T-helper 1 cell treated with Interleukin-12 subunit alpha and Interleukin-12 subunit beta and Interleukin-4 antibody, amounts not matched to agents 30 ng/mL and 1 ng/mL, for 36 hours (primary cell): ENCODE data around the gene PRAC1. TPM values are rescaled to one million over a fixed set of nuclear protein-coding genes. Genes with fewer than 3 reads are reported as not detected.

Experiments used
- intact Hi-C: fragments of 100-400 bp; cut with micrococcal nuclease; formaldehyde crosslinking; loops from one replicate; pipeline ENCODE4 v1.15.1; 2024
- total RNA-seq: library from RNA; stranded (reverse); gene quantifications from 2 replicates; pipeline ENCODE4 v1.2.3, GENCODE V29; 2022

PRAC1 gene
- total RNA-seq, 1 donor from 2014 or later, result not detected

DNA sequence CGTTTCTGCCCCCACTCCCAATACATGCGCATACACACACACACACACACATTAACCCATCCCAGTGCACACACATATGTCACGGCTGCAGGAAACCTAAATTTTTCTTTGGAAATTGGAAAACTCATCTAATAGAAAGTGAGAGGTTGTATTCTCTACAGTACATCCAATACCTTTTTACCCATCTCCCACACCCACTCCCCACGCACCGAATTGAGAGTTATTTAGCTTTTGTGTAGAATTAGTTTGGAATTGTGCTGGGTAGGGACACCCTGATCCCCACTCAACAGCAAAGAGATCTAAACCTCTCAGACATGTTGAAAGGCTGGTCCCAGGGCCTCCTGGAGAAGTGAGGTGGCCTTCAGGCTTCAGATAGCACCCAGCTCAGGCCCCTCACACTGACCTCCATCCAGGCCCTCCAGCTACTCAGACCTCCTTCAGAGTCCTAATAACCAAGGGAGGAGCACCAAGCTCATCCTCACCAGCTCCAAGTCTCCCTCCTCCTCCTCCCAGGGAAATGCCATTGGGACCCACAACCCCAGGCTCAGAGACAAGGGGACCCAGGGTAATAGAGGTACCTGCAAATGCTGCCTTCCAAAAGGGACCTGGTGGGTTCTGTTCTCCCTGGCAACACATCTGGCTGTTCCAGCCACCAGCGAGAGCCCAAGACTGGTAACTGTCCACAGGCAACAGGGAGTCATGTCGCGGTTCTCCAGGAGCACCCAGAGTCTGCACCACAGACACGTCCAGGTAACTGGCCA lies 5.3 kb upstream of the PRAC1 start:
- intact Hi-C loops, result no loop called here

DNA sequence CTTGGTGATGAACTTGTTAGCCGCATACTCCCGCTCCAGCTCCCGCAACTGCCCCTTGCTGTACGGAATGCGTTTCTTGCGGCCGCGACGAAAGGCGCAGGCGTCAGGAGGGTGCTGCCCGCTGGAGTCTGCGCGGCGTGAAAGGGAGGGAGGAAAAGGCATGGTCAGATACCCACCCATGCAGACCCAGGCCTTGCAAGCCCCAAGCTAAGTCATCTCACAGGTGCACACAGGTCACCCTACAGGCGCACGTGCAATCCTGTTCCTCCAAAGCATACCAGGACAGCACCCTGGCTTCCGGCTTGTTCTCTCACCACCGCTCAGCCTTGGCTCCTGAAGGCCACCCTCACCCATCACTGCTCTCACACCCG lies 4.6 kb upstream of the PRAC1 start:
- intact Hi-C loops, result no loop called here

DNA sequence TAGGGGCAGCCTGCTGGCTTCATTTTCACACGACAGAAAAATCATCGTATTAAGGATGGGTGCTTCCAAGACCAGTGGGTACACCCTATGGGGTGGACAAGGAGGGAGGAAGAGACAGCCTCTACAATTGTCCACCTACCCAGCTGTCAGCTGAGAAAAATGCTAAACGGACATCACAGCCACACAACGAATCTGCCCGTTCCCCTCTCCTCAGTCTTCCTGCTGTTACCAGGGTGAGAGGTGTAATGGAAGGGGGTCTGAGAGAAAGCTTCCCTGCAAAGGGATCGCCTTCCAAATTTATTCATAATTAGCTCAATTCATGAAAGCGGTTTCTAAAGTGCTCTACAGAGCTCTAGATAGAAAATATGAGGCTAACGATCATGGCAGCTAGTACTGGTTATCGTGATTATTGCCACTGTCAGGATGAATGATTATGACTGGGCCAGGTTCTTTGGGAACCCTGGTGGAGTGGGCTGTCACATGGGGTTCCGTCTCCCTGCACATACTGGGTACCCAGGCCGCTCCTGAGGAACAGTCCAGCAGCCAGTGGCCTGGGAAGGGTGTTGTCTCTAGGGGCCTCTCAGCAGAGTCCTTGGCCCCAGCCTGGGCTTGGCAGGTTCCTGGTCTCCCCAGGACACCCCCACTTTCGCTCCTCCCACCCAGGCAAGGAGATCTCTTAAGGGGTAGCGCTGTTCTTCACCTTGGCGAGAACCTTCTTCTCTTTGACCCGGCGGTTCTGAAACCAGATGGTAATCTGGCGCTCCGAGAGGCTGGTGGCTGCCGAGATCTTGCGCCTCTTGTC lies 4.0 kb upstream of the PRAC1 start:
- intact Hi-C loops, result no loop called here

DNA sequence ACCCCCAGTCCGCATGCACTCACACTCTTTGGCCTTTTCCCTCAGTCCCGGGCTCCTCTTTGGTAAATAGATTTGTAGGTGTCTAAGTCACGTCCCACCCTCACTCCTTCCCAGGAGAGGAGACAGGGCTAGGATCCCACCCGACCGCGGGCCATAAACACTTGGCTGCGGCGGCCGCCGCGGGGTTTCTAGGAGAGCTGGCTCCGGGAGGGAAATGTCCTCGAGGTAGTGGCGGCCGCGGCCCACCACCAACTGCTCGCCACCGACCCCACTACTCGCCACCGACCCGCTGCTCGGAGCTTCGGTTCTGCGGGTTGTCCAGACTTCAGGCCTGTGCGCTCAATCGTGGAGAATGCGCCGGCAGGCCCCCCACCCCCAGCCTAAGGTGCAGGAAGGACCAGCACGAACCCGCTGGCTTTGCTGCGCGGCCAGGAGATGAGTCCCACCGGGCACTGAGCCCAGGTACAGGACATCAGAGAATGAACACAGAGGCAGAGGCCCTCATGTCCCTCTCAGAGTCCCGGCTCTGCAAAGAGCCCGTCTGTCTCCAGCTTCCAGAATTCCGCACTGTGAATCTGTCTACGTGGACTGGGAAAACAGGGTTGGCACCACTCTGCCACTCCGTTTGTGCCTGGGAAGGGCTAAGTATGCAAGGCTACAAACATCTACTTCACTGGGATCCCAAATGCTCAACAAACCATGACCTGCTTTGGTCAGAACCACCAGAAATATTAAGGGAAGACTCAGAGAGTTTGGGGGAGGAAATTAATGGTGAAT lies 3.2 kb upstream of the PRAC1 start:
- intact Hi-C loops, result loop anchor here (2.0 kb wide), 1 partner anchor 21 kb away; no protein-coding TSS in a partner anchor

DNA sequence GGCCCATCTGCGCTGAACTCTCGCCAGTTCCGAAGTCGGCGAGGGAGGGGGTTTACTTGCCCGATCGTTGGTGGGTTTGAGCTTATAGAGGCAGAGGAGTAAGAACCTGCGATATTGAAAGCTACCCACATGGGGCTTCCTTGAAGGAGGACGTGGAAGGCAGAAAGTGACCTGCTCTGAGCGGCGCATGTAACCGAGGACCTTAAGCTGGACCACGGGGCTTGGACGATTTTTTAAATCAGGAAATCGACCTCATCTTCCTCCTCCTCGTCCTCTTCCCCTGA lies 2.6 kb upstream of the PRAC1 start:
- intact Hi-C loops, result loop anchor here (2.0 kb wide), 1 partner anchor 22 kb away; no protein-coding TSS in a partner anchor

DNA sequence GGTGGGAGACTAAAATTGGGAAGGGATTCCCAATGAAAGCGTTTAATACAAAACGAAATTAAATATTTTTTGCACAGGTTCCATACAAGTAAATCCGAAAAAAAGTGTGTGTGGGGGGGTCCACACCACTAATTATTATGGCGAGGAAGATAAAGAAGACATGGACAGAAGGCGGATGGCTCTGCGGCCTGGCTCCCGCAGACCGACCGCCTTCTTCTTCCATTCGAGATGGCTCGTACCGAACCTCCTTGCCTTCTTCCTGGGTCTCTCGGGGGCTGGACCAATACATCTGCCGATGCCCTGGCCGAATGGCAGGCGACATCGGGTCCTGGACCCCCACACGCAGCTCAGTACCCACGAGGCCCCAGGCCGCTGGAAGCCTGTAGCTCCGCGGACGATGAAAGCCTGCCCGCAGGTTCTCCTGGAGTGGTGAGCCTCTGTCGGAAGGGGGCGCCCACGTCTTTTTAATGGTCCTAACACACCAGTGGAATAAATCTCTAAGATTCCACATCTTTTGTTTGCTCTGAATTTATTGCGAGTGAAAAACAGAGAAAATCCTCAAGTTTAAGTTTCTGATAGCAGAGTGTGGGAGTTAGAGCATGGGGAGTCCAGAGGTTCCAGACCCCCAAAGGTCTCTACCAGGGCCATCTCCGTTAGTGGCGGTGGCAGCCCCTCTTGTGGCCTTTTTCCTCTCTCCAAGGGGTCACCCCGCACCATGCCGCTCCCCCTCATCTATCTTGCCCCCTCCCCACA lies 2.1 kb upstream of the PRAC1 start:
- intact Hi-C loops, result loop anchor here (1.0 to 5.0 kb wide), 8 partner anchors 22 to 1243 kb away; partner anchors contain the start of genes DLX4 and IGF2BP1

DNA sequence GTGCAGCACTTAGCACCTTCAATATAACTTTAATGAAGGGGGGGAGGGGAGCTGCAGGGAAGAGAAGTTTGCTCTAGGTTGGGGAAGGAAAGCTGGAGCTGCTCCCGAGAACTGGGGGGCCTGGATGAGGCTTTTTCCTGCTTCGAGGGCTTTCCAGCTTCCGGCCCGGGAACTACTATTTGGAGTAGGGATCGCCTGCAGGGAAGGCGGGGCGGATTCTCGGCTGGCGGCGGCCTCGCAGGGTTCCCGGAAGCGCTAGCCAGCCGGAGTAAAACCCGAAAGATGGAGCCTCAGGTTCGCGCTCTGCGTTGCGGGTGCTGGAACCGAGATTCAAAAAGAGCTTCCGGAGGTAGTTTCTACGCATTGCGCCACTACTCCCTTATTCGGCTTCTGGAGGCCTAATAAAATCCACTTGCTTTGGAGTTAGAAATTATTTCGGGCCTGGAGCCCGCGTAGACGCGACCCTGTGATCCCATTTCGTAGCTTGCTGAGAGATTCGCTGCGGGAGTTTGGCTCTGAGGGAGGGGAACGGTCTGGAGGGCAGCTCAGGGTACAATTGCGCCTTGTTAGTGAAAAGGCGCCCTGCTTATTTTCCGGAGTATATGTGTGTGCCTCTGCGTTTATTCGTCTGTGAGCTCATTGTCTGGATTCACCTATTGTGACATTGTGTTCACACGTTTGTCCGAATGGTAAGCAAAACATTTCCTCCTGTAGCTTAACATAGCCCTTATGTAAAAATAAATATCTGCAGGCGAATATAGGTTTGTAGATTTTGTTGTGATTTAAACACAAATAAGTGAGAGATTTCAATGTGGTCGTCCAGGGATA lies 1.3 kb upstream of the PRAC1 start:
- intact Hi-C loops, result loop anchor here (1.0 to 5.0 kb wide), 8 partner anchors 23 to 1244 kb away; partner anchors contain the start of genes DLX4 and IGF2BP1

DNA sequence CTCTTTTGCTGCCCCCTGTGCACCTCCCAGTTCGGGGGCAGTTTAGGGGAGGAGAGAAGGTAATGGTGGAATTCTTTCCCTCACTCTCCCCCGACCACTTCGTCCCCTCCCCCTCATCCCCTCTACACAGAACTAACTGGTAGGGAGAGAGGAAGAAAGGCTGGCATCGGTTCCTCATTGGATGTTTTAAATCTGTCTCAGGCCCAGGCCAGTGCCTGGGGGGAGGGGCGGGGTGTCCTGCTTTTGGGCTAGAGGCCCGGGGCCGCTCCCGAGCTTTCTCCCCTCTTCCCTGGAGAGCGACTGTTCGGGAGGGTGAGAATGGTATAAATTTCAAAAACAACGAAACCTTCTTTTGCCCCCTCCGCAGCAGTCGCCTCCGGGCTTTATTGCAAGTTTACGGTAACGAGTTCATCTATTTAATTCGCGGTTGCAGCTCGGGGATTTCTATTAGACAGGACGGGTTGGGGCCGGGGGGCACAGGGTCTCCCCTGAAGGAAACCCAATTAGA lies 651 bp upstream of the PRAC1 start, which contains the start of gene PRAC2:
PRAC2 (plus strand) TSS at position 271 of the 508 bp plus-strand sequence. CDS start 1,226 bp downstream, outside the sequence.
- intact Hi-C loops, result loop anchor here (5.0 kb wide), 3 partner anchors 86 to 1244 kb away; partner anchors contain the start of genes DLX4 and IGF2BP1

DNA sequence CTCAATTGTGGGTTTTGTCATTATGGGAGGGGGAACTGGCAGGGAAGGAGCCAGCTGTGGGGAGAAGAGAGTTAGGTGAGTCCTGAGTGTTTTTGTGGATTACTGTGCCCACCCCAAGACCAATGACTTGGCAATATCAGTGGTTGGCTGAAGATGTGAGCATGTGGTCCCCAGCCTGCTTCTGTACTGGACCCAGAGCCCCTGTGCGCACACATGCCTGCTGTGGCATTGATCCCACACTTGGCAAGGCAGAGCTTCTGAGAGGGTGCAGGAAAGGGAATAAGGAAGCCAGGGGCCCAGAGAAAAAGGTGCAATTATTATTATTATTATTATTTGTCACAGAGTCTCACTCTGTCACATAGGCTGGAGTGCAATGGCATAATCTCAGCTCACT lies 1.3 kb downstream of the PRAC1 start:
- intact Hi-C loops, result loop anchor here (5.0 kb wide), 3 partner anchors 84 to 1246 kb away; partner anchors contain the start of genes DLX4 and IGF2BP1

DNA sequence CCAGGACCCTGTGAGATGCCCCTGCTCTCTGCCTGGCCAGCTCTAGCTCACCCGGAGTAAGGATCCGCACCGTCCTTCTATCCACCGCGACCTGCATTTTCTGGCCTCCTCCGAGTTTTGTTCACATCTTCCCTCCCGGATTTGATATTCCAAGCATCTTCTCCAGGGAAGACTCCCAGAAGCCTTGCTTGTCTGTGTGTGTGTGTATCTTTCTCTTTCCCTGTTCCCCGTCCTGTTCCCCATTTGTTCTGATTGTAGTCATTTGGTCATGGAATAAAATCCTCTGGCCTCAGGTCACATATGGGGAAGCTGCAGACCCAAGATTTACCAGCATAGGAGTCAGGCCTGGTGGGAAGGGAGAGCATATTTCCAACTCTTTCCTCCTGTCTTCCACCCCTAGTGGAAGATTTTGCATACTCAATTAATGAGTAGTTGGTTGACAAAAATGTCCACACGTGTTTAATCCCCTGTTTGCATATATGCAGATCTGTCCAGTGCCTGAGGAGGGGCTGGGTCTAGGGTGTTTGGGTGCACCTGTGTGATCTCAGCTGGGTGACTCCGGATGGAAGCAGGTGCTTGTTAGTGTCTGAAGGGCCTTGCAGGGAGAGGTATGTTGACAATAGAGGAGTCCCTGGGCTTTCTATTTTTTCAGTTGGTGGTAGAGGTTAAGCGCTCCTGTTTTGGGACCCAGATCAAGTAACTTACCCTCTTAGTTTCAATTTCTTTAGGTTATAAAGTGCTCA lies 1.9 kb downstream of the PRAC1 start:
- intact Hi-C loops, result loop anchor here (5.0 kb wide), 3 partner anchors 83 to 1247 kb away; partner anchors contain the start of genes DLX4 and IGF2BP1

DNA sequence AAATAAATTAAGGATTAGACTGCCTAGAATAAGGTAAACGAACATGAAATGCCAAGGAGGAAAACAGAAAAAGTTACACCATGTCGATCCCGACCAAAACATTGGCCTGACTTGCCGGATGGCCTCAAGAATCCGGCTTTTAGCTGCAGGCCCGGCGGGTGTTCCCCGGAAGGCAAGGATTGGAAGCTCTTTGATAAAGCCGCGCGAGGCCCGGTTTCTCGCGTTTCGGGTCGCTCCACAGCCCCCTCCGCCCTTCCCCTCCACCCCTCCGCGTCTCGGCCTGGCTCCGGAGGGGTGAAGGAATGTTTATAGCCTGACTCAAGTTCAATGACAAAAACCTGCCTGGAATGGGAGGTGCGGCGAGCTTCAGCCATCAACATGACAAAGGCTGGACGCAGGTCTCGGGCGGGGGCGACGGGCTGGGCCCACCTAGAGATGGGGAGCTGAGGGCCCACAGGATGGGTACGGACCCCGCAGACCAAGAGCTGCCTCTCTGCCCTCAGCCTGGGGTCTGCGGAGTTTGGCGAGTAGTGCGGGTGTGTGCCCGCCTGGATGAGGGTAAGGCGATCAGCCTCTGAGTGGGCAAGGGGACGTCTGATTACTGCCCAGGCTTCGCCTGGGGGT lies 2.6 kb downstream of the PRAC1 start:
- intact Hi-C loops, result loop anchor here (5.0 kb wide), 3 partner anchors 82 to 1248 kb away; partner anchors contain the start of genes DLX4 and IGF2BP1

DNA sequence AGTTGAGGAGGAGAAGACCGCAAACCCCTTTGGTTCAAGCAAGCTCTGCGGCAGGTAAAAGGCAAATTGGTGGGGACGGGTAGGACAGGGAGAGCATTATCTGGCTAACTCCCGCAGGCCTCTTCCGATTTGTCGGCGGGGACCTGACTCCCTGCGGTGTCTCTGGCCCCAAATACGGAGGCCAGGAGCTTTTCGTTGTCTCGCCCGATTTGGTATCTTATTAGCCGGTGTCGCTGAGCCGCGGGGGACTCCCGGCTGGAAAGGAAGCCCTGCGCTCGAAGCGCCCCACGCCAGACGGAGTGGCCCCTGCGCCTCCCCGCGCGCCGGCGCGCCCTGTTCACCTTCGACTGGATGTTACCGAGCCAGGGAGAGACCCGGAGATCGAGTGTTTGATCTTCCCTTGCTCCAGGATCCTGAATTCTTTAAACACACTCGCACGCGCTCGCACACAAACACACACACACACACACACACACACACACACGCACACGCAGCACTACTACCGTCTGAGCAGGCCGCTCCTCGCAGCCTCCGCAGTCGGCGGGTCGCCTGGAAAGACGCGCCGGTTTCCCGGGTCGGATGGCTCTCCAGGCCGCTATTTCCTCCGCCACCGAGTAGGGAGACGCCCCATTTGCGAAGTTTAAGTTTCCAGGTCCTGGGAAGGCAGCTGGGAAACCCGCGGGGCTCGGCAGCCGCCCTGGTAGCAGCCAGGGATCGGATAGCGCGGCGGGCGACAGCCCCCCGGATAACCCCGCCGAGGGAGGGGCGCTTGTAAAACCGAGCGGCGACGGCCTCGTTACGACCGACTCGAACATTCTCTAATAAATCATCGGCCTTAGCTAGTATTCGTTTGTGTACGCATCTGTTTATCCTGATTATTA lies 3.3 kb downstream of the PRAC1 start:
- intact Hi-C loops, result no loop called here

DNA sequence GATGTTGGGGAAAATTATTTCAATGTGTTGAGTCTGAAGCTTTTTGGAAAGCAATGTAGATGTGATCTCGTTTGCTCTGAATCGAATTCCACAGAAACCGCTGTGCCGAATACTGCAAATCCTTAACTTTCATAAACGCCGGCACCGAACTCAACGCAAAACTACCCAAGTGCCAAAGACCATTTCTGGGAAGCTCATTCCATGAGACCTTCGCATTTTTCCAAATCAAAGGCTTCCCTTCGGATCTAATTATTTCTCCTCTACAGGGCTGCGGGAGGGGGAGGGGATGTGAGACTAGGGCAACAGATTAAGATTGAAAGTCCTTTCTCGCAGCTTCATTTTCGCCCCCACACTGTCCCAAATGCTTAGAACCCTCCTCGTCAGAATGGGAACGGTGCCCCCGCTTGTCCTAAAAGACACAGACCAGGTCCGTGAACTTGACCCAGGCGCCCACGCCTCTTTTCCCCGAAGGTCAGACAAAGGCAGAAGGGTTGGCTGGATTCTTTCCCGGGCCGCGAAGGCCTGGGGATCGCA lies 4.0 kb downstream of the PRAC1 start:
- intact Hi-C loops, result no loop called here

DNA sequence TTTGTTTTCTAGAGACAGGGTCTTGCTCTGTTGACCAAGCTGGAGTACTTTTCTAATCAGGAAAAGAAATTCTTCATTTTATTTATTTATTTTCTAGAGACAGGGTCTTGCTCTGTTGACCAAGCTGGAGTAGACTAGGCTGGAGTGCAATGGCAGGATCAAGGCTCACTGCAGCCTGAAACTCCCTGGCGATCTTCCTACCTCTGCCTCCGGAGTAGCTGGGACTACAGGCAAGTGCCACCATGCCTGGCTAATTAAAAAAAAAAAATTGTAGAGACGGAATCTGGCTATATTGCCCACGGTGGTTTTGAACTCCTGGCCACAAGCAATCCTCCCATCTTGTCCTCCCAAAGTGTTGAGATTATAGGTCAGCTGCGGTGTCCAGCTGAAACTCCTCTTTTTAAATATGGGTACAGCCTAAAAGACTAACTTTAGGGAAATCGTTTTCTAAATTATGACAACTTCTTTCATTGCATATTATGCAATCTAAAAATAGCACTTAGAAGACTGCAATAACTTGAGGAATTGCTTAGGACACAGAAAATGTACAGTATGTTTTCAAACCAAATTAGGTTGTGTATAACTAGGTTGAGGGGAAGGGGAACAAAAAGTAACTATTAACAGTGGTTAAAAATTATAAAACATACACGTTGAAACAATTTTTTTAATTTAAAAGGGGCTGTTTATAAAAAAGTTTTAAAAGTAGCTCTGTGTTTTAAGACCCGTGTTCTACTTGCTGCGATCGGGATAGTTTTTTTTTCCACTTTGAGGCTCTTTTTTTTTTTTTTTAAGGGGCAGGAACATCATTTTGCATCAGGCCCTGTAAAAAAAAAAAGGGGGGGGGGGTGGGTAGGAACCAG lies 4.7 kb downstream of the PRAC1 start:
- intact Hi-C loops, result loop anchor here (2.0 kb wide), 1 partner anchor 105 kb away; no protein-coding TSS in a partner anchor

DNA sequence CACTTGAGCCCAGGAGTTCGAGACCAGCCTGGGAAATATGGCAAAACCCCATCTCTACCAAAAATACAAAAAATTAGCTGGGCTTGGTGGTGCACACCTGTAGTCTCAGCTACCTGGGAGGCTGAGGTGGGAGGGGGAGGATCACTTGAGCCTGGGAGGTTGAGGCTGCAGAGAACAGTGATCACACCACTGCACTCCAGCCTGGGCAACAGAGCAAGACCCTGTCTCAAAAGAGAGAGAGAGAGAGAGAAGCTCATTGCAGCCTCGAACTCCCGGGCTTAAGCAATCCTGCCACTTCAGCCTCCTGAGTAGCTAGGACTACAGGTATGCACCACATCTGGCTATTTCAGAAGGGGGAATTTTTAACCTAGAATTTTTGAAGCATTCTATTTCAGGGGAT lies 5.8 kb downstream of the PRAC1 start:
- intact Hi-C loops, result loop anchor here (2.0 kb wide), 1 partner anchor 104 kb away; no protein-coding TSS in a partner anchor
